RWPE2 (cell line): ENCODE data around the gene SYNE1.

Source experiments
- ATAC-seq: fragments of 200-7000 bp; cut with Tn5 transposase; 3 replicates; pipeline ENCODE4 v1.9.1; 2021; ENCODE audit warnings: low read depth
- DNase-seq: peaks from one replicate; pipeline ENCODE4 v3.0.0-alpha.2; 2020; ENCODE audit warnings: low spot score
- H3K27ac ChIP-seq: fragments of 450-650 bp; 2 replicates; pipeline ENCODE4 v1.5.1; 2017; ENCODE audit warnings: mild to moderate bottlenecking; ENCODE audit not compliant: poor library complexity, severe bottlenecking
- H3K27me3 ChIP-seq: fragments of 250-450 bp; sonication (Bioruptor Pico); 2 replicates; pipeline ENCODE4 v1.5.1; 2021; ENCODE audit warnings: mild to moderate bottlenecking, moderate library complexity; ENCODE audit not compliant: insufficient read depth, poor library complexity, severe bottlenecking
- H3K36me3 ChIP-seq: fragments of 250-450 bp; sonication (Bioruptor Pico); 2 replicates; pipeline ENCODE4 v1.5.1; 2020; ENCODE audit warnings: low read depth, mild to moderate bottlenecking, moderate library complexity
- H3K4me1 ChIP-seq: fragments of 250-450 bp; sonication (Bioruptor Pico); 2 replicates; pipeline ENCODE4 v1.5.1; 2021; ENCODE audit warnings: mild to moderate bottlenecking, moderate library complexity; ENCODE audit not compliant: insufficient read depth, poor library complexity, severe bottlenecking
- H3K4me3 ChIP-seq: fragments of 250-450 bp; sonication (Bioruptor Pico); 2 replicates; pipeline ENCODE4 v1.5.1; 2021; ENCODE audit warnings: mild to moderate bottlenecking, moderate library complexity; ENCODE audit not compliant: severe bottlenecking
- H3K9me3 ChIP-seq: fragments of 250-450 bp; sonication (Bioruptor Pico); 2 replicates; pipeline ENCODE4 v1.5.1; 2021; ENCODE audit warnings: mild to moderate bottlenecking, moderate library complexity; ENCODE audit not compliant: severe bottlenecking
- CTCF ChIP-seq: fragments of 450-650 bp; IDR thresholded peaks from one replicate; pipeline ENCODE4 v1.5.1; 2017; ENCODE audit warnings: mild to moderate bottlenecking, moderate library complexity; ENCODE audit not compliant: poor library complexity, severe bottlenecking

The SYNE1 gene

GRCh38 chr6:152310371-152310954 is 326.7 kb downstream of the SYNE1 start:
- DNase-seq (no peak), ATAC-seq (no peak)
- Histone ChIP-seq H3K4me1 (peaks cover 6% of the 10 kb centered on the region), H3K4me3 (no peak overlapping the region), H3K27me3 (no peaks in the 10 kb centered on the region), H3K9me3 (no peaks in the 10 kb centered on the region), H3K27ac (no peak overlapping the region), H3K36me3 (no peaks in the 10 kb centered on the region)
- no peak for TF ChIP-seq CTCF

GRCh38 chr6:152309648-152310047 is 327.5 kb downstream of the SYNE1 start:
- Histone ChIP-seq H3K36me3 (no peaks in the 10 kb centered on the region), H3K9me3 (no peaks in the 10 kb centered on the region), H3K27ac (no peak overlapping the region), H3K4me1 (peaks cover 6% of the 10 kb centered on the region), H3K4me3 (no peak overlapping the region), H3K27me3 (no peaks in the 10 kb centered on the region)
- no peak for TF ChIP-seq CTCF
- DNase-seq (no peak), ATAC-seq (peak; percentile 38; the same call in 1 of the 3 replicates)

- no peak for TF ChIP-seq CTCF
- no peak for DNase-seq
- no peaks in the 10 kb centered on the region for H3K9me3 ChIP-seq
- H3K27ac ChIP-seq = no peak overlapping the region
- H3K4me1 ChIP-seq = peaks cover 2% of the 10 kb centered on the region
- no peak for ATAC-seq
- H3K27me3 ChIP-seq = no peaks in the 10 kb centered on the region
- H3K4me3 ChIP-seq = no peak overlapping the region
- no peaks in the 10 kb centered on the region for H3K36me3 ChIP-seq
These were observed 328.2 kb downstream of the SYNE1 start for GRCh38 chr6:152309006-152309405.

GRCh38 chr6:152308306-152308705 is 328.9 kb downstream of the SYNE1 start:
- Histone ChIP-seq H3K36me3 (no peaks in the 10 kb centered on the region), H3K27ac (no peak overlapping the region), H3K9me3 (no peaks in the 10 kb centered on the region), H3K4me3 (no peak overlapping the region), H3K4me1 (no peaks in the 10 kb centered on the region), H3K27me3 (no peaks in the 10 kb centered on the region)
- ATAC-seq (no peak), DNase-seq (no peak)
- no peak for TF ChIP-seq CTCF

- Histone ChIP-seq H3K9me3 (no peaks in the 10 kb centered on the region), H3K4me1 (peaks cover 11% of the 10 kb centered on the region), H3K4me3 (no peak overlapping the region), H3K27ac (no peak overlapping the region), H3K27me3 (no peaks in the 10 kb centered on the region), H3K36me3 (no peaks in the 10 kb centered on the region)
- no peak for ATAC-seq
- no peak for DNase-seq
- no peak for TF ChIP-seq CTCF
These were observed 331.5 kb downstream of the SYNE1 start for GRCh38 chr6:152305672-152306071.
